OCI-LY1 (cell line): ENCODE data around the gene CBFA2T3.

Experiments used
- CTCF ChIP-seq: fragments of 200-600 bp; sonication (generic), shearing (Covaris generic); IDR thresholded peaks from 2 replicates; pipeline ENCODE4 v1.5.1; 2017; ENCODE audit warnings: mild to moderate bottlenecking, antibody characterized with exemption, low read length, moderate library complexity, mixed read lengths
- EZH2 ChIP-seq: fragments of 200-600 bp; sonication (generic), shearing (Covaris generic); IDR thresholded peaks from 2 replicates; pipeline ENCODE4 v1.8.0; 2017; ENCODE audit warnings: borderline replicate concordance, mixed run types, mild to moderate bottlenecking, antibody characterized with exemption, low read length, moderate library complexity, mixed read lengths

- TF ChIP-seq CTCF (no peak), EZH2 (no peak)
Observed at GRCh38 chr16:88835818-88836217, 141.2 kb downstream of the CBFA2T3 start.
